HG02870 (cell line): ENCODE results near the gene NET1.
"Not testable (repeated sequence)": the region's sequence is repeated elsewhere in the genome, so short reads cannot be mapped to it uniquely, and the experiment has no call there.

Experiments
- ATAC-seq: cut with Tn5 transposase; IDR thresholded peaks from one replicate; pipeline ENCODE4 v1.9.1; 2021; ENCODE audit warnings: mild to moderate bottlenecking, moderate library complexity; ENCODE audit not compliant: unreplicated experiment

NET1 gene

GRCh38 chr10:5461914-5462840 lies 49.8 kb downstream of the NET1 start:
- ATAC-seq = no peak

DNA sequence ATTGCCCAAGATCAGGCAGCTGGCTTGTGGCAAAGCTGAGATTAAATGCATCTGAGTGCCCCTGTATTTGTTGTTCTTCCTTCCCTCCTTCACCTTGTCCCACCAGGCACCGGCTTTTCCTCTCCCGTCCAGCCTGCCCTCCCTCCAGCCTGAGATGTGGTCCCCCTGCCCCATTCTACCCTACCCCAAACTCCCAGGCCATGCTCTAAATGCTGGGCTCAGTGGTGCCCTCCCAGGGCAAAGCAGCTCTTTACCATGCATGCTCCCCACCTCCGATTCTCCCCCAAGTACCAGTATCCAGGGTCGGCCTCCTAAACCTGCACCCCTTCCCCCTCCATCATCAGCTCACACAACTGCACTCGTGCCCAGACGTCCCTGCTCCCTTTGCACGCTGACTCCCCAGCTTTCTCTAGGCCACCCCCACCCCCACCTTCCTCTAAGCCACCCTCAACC lies 50.5 kb downstream of the NET1 start:
- no peak for ATAC-seq

- no peak for ATAC-seq
Measured at GRCh38 chr10:5464546-5464945, 52.2 kb downstream of the NET1 start.

- no peak for ATAC-seq
Measured at GRCh38 chr10:5465976-5466450, 53.7 kb downstream of the NET1 start.

GRCh38 chr10:5466451-5467206 lies 54.3 kb downstream of the NET1 start:
- no peak for ATAC-seq

DNA sequence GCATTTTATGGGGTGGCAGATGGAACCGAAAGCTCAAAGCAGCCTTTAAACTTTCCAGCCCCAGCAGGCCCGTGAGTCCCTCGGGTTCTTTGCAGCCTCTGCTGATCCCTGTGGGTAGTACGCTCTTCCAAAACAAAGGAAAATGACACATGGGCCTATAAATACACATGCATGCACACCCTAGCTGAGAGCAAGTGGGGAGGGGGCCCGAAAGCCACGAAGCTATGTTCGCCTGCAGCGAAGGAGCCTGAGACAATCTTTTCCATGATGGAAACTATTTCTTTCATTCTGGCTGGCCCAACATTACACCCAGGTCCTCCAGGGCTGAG lies 54.8 kb downstream of the NET1 start:
- ATAC-seq = no peak

- no peak for ATAC-seq
Measured at GRCh38 chr10:5467634-5468255, 55.4 kb downstream of the NET1 start.

- no peak for ATAC-seq
Measured at GRCh38 chr10:5468262-5469106, 56.1 kb downstream of the NET1 start.

DNA sequence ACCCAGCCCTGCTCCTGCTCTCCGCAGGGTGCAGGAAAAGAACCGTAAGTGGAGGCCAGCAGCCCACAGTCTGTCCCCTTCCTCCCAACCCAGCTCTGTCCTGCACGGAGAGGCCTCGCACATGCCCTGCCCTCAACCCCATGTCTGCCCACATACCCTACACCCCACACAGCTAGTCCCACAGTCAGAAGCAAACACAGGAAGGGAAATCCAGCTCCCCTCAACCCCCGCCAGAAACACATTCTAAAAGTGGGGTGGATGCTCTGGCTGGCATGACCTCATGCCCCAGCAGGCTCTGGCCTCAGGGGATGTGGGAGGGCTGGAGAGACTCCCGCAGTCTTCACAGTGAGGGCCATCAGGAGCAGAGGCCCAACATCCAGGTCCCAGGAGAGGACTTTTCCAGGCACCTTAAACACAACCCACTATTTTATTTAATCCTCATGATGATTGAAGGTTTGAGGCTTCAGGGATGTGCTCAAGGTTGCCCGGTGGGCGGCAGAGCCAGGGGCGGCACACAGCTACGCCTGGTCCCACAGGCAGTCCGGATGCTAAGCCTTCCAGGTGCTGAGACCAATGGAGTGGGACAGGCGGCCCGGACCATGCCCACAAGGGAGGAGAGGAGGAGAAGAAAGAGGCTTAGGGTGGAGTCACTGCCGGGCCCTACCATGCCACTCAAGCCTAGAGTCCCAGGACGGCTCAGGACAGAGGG lies 57.1 kb downstream of the NET1 start:
- ATAC-seq = no peak

DNA sequence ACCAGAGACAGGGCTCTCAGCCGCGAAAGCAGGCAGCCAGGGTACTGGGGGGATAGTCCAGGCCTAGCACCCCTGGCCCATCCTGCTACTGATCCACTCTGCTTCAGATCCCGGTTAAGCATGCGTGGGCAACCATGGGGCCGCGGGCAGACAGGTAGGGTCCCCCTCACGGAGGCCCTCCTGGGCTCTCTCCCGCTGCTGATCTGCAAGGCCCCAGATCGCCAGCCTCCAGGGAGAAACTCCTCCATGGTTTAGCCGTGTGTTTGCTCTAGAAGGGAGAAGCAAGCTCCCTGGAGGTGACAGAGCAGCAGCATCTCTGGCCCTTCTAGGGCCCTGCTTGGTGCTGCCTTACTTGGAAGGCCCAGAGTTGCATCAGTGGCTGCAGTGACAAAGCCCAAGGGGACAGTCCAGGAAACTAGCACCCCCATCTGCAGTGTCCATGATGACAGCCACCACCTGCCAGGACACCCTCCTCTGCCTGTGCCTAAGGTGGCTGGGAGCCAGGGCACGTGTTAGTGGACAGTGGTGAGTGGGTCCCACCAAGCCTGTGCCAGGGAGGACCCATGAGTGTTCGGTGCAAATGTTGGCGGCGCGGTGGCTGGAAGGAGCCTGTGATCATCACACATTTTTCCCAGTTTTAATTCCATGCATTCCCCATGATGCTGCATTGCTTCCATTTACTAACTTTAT lies 57.9 kb downstream of the NET1 start:
- ATAC-seq = no peak

DNA sequence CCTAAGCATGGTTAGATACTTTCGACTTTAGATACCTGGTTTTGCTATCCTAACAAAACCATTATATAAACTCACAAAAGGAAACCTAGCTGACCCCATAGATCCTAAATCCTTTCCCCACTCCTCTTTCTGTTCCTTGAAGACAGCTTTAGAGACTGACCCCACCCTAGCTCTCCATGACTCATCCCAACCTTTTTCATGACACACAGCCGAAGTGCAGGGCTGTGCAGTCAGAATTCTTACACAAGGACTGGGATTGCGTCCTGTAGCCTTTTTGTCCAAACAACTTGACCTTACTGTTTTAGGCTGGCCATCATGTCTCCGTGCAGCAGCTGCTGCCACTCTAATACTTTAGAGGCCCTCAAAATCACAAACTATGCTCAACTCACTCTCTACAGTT lies 62.3 kb downstream of the NET1 start:
- not testable (repeated sequence) for ATAC-seq

- ATAC-seq = not testable (repeated sequence)
Measured at GRCh38 chr10:5475088-5475487, 62.7 kb downstream of the NET1 start.

GRCh38 chr10:5475974-5476807 lies 63.8 kb downstream of the NET1 start:
- not testable (repeated sequence) for ATAC-seq

DNA sequence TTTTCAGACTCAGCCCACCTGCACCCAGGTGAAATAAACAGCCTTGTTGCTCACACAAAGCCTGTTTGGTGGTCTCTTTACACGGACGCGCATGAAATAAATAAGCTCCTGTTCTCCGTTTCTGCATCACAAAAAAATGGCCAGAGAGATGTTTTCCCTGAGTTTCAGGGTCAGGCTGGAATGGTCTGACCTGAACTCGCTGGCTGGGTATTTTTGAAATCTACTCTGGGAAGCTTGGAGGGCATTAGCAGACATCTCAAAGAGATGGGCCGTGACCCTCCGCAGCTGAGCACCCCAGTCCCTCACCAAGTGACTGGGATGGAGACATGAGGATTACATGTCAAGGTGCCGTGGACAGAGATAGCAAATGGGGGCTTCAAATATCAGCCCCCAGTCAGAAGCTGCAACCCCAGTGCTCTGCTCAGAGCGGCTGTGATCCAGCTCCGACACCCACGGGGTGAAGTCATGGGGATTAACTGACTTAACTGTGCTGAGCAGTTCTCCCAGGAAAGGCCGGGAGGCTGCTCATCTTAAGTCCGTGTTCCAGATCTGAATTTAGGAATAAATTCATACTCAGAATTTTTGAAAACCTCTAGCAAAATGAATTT lies 64.7 kb downstream of the NET1 start:
- ATAC-seq = no peak

DNA sequence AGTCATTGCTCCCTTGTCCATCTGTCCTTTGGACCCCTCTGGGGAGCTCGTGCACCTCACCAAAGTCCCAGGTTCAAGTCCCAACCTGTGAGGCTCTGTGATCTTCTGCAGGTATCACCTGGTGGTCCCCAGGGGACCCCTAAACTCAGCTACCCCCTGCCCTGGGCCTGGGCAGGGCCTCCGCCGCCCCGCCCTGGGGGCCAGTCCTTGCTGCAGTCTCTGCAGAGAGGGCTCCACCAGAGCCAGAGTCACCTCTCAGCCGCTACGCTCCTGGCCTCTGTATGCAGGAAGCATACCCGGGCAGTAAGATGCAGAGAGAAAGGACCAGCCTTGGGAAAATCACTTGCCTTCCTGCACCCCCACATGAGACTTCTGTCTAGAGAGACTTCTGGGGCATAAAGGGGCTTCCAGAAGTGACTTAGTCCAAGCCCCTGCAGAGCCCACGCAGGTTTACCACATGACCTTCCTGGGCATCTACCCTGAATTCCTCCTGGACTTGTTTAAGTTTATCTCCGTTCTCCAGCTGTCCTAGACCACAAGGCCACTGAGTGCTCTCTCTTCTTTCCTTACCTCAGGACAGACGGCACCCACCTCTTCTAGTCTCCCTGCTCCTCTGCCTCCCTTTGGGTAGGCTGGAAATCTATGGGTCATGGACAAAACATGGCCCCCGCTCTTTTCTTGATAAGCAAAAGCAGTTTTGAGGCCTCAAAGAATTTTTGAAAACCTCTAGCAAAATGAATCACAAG lies 65.8 kb downstream of the NET1 start:
- ATAC-seq = no peak

- no peak for ATAC-seq
Measured at GRCh38 chr10:5478694-5479305, 66.4 kb downstream of the NET1 start.
